Kidney (tissue), 14 donors: Measurements from ENCODE around the gene AK9. TPM values are rescaled to one million over a fixed set of nuclear protein-coding genes. Genes with fewer than 3 reads are reported as not detected.
"Not testable (repeated sequence)": the region's sequence is repeated elsewhere in the genome, so short reads cannot be mapped to it uniquely, and the experiment has no call there.

Experiments used
- DNase-seq, 5 donors: peaks; one replicate each; pipeline ENCODE4 v3.0.0-alpha.2; 2013 to 2020
- FAIRE-seq: peaks from 2 replicates; lab custom pipeline; 2012; peaks lifted over from hg19 to GRCh38; lab: Jason Lieb, UNC
- H3K27ac ChIP-seq, 2 donors: one replicate each; pipeline ENCODE4 v1.7.0; 2013; ENCODE audit warnings: low read depth in 2 of 2, low read length in 2 of 2, inconsistent platforms in 1 of 2
- H3K27me3 ChIP-seq: one replicate; pipeline ENCODE4 v1.7.1; 2013; ENCODE audit warnings: low read length, inconsistent platforms; ENCODE audit not compliant: control insufficient read depth, insufficient read depth
- H3K36me3 ChIP-seq, 3 donors: one replicate each; pipeline versions ENCODE4 v1.7.0 to v1.7.1; 2013; ENCODE audit warnings: low read length in 3 of 3, control low read depth in 1 of 3, inconsistent platforms in 1 of 3; ENCODE audit not compliant: insufficient read depth in 3 of 3, control insufficient read depth in 2 of 3
- H3K4me1 ChIP-seq, 3 donors: one replicate each; pipeline versions ENCODE4 v1.7.0 to v1.7.1; 2013; ENCODE audit warnings: low read length in 3 of 3, inconsistent platforms in 1 of 3, low read depth in 1 of 3; ENCODE audit not compliant: control insufficient read depth in 2 of 3, insufficient read depth in 2 of 3
- H3K4me3 ChIP-seq, 3 donors: one replicate each; pipeline versions ENCODE4 v1.7.0 to v1.8.1; 2013; ENCODE audit warnings: low read length in 3 of 3, control low read depth in 1 of 3, inconsistent platforms in 1 of 3
- H3K9ac ChIP-seq, 3 donors: one replicate each; pipeline versions ENCODE4 v1.7.0 to v1.7.1; 2013; ENCODE audit warnings: low read length in 3 of 3, control low read depth in 1 of 3, inconsistent platforms in 1 of 3
- H3K9me3 ChIP-seq, 3 donors: one replicate each; pipeline versions ENCODE4 v1.7.0 to v1.7.1; 2013; ENCODE audit warnings: low read length in 3 of 3, control low read depth in 1 of 3, inconsistent platforms in 1 of 3; ENCODE audit not compliant: control insufficient read depth in 2 of 3, insufficient read depth in 1 of 3
- CTCF ChIP-seq: IDR thresholded peaks from 3 replicates; pipeline ENCODE4 v1.5.1; 2012; ENCODE audit warnings: mild to moderate bottlenecking, moderate library complexity, borderline replicate concordance; ENCODE audit not compliant: insufficient read depth; ENCODE audit errors: extremely low read depth
- intact Hi-C: fragments of 100-400 bp; cut with DNase I; formaldehyde crosslinking; loops from one replicate; pipeline ENCODE4 v1.11.1; 2022
- polyA plus RNA-seq: library from polyadenylated mRNA; stranded (reverse); fragments of 350-450 nt; fragmentation: Illumina TruSeq; extraction: RNeasy Lipid Tissue Mini Kit (QIAGEN cat#74804); gene quantifications from one replicate; pipeline ENCODE4 v1.2.3, GENCODE V29; 2014; ENCODE audit warnings: low read depth, low replicate concordance; ENCODE audit not compliant: insufficient read depth
- total RNA-seq: library from RNA; stranded (reverse); fragmentation: NEBNext Ultra II Directional; extraction: Animal tissue kit (Norgen Biotek cat#: 25700); gene quantifications from one replicate; pipeline ENCODE4 v1.2.1, GENCODE V29; 2021
- donor health status: control.
- donor health status: control.
- donor health status: control.
- donor health status: control.
- donor health status: control.
- donor health status: DM: yes; HTN: yes; CAD: no.
- donor health status: Normal renal cell carcinoma (clear cell type).

The AK9 gene
- total and polyA plus RNA-seq, 2 donors from 2014 or later = 4.6 to 10.9 TPM

GRCh38 chr6:109606359-109606758 is 84.6 kb downstream of the AK9 start:
- Histone ChIP-seq H3K36me3 (peaks cover 0 to 2% (median 0%) of the 10 kb centered on the region in 3 donors), H3K27me3 (no peaks in the 10 kb centered on the region), H3K4me1 (no peaks in the 10 kb centered on the region), H3K27ac (no peak overlapping the region), H3K9me3 (no peaks in the 10 kb centered on the region), H3K4me3 (no peak overlapping the region), H3K9ac (no peak overlapping the region)
- TF ChIP-seq CTCF = no peak
- intact Hi-C loops = no loop called here
- DNase-seq = no peak
- no peak for FAIRE-seq

- Histone ChIP-seq H3K27ac (no peak overlapping the region), H3K27me3 (no peaks in the 10 kb centered on the region), H3K9ac (no peak overlapping the region), H3K4me3 (no peak overlapping the region), H3K4me1 (no peaks in the 10 kb centered on the region), H3K9me3 (no peaks in the 10 kb centered on the region), H3K36me3 (no peaks in the 10 kb centered on the region)
- peak in 1 of 5 donors; percentile 3 for DNase-seq
- no peak for FAIRE-seq
- peak; percentile 23 for TF ChIP-seq CTCF
- intact Hi-C loops = no loop called here
Measured at GRCh38 chr6:109595998-109596397, 95.0 kb downstream of the AK9 start.

- intact Hi-C loops = no loop called here
- no peak for DNase-seq
- no peaks in the 10 kb centered on the region for H3K9me3 ChIP-seq
- no peak overlapping the region for H3K4me3 ChIP-seq
- no peaks in the 10 kb centered on the region for H3K4me1 ChIP-seq
- no peak for FAIRE-seq
- TF ChIP-seq CTCF = no peak
- H3K36me3 ChIP-seq = peaks cover 0 to 6% (median 0%) of the 10 kb centered on the region in 3 donors
- no peaks in the 10 kb centered on the region for H3K27me3 ChIP-seq
- H3K27ac ChIP-seq = no peak overlapping the region
- no peak overlapping the region for H3K9ac ChIP-seq
Measured at GRCh38 chr6:109580519-109580918, 110.5 kb downstream of the AK9 start.

GRCh38 chr6:109579361-109579760 is 111.6 kb downstream of the AK9 start:
- intact Hi-C loops = no loop called here
- H3K4me1 ChIP-seq = no peaks in the 10 kb centered on the region
- no peaks in the 10 kb centered on the region for H3K27me3 ChIP-seq
- no peaks in the 10 kb centered on the region for H3K9me3 ChIP-seq
- H3K27ac ChIP-seq = no peak overlapping the region
- no peak overlapping the region for H3K4me3 ChIP-seq
- no peak for DNase-seq
- H3K36me3 ChIP-seq = peaks cover 0 to 6% (median 0%) of the 10 kb centered on the region in 3 donors
- H3K9ac ChIP-seq = no peak overlapping the region
- TF ChIP-seq CTCF = no peak
- FAIRE-seq = no peak

- H3K9ac ChIP-seq, H3K36me3 ChIP-seq, H3K27ac ChIP-seq, FAIRE-seq, H3K9me3 ChIP-seq, intact Hi-C loops, H3K4me3 ChIP-seq, DNase-seq, H3K4me1 ChIP-seq, H3K27me3 ChIP-seq: not testable (repeated sequence)
Measured at GRCh38 chr6:109569901-109570300, 121.1 kb downstream of the AK9 start.
